ENCODE results near the gene PAPOLG.
"Not testable (repeated sequence)": the region's sequence is repeated elsewhere in the genome, so short reads cannot be mapped to it uniquely, and the experiment has no call there.

The PAPOLG gene

DNA sequence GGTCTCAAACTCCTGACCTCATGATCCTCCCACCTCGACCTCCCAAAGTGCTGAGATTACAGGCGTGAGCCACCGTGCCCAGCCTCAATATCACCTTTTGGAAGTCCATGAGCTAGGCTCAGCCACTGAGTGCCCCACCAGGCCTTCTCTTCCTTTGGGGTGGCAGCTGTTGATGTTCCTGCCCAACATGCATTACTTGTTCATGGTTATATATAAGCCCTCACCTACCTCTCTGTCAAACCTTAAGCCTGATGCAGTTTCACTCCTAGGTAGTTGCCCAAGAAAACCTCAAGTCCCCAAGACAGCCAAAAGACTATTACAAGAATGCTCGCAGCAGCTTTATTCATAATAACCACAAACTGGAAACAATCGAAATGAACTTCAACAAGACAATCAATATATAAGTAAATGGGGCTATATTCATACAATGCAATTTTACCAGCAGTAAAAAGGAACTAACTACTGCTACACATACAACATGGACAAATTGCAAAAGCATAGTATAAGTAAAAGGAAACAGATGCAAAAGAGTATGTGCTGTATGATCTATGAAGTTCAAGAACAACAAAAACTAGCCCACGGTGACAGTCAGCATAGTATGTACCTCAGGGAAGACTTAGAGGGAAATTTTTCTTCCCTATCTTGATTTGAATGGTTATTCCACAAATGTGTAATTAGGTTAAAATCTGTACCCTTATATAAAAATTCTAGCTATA is 65.7 kb downstream of the PAPOLG start:
- no peak for DNase-seq (ENCODE audit: low read depth in 2 of 2, low spot score in 1 of 2)

DNA sequence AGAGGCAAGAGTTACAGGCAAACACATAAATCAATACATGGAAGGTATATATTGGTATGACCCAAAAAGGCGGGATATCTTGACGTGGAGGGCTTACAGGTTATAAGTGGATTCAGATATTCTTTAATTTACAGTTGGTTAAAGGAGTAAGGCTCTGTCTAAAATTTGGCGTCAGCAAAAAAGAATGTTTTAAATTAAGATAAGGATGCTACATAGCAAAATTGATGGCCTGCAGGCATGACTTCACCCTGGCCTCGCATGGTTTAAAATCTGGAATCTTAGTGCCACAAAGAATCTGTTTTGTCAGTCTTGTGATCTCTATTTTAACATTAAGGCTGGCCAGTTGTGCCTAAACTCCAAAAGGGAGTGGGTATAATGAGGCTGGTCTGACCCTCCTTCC is 66.9 kb downstream of the PAPOLG start:
- no peak for DNase-seq (ENCODE audit: low read depth in 2 of 2, low spot score in 1 of 2)

DNA sequence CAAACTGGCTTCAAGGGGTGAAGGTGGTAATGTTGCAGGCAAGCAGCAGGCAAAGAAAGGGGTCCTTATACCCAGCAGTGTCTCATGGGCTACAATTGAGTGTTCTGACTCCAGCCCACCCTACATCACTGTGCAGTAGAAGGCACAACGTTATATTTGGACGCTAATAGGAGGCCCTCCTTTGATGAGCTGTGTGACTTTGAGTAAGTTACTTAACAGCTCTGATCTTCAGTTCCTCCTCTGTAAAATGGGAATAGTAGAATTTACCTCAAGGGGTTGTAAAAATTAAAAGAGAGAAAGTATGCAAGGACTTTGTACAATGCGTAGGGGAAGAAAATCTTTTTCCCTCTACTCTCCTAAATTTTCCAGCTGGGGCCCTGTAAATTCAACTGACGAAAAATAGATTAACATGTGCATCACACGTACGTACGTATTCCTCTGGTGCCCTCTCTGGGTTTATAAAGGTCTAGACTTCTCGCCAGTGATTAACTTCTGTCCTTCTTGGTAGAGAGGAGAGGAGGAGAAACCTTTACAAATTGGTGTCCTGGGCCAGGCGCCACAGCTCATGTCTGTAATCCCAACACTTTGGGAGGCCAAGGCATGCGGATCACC is 67.7 kb downstream of the PAPOLG start:
- no peak for DNase-seq (ENCODE audit: low read depth in 2 of 2, low spot score in 1 of 2)

DNA sequence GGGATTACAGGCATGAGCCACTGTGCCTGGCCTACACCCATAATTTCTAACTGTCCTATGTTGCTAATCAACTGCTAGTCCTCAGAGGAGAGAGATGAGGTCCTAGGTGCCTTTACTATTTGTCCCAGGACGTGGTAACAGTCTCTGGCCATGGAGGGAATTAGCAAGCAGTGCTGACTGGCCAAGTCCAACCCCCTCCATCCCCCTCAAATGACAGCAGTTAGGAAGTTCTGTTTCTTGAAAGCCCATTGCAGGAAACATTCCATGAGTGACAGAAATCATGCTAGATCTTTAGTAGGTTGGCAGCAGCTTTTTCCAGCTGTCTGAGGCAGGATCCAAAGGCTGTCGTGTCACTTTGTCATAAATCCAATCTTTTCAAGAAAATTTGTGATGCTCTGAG is 69.6 kb downstream of the PAPOLG start:
- no peak for DNase-seq (ENCODE audit: low read depth in 2 of 2, low spot score in 1 of 2)

DNA sequence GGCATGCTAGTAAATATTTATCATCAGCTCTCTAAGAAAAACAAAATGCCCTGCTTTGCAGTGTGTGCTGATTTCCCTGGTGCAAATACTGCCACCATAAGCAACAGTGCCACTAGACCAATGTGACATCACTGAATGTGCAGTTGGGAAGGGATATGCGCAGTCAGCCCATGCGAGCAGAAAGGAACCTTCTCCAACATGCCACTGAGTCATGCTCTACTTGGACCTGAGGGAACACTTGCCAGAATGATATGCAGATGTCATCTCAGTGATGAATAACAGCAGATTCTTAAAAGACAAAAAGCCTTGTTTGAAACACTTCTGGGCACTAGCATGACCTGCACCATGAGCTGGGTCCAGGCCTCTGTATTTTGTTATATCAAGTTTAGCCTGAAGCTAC is 70.0 kb downstream of the PAPOLG start:
- no peak for DNase-seq (ENCODE audit: low read depth in 2 of 2, low spot score in 1 of 2)

DNA sequence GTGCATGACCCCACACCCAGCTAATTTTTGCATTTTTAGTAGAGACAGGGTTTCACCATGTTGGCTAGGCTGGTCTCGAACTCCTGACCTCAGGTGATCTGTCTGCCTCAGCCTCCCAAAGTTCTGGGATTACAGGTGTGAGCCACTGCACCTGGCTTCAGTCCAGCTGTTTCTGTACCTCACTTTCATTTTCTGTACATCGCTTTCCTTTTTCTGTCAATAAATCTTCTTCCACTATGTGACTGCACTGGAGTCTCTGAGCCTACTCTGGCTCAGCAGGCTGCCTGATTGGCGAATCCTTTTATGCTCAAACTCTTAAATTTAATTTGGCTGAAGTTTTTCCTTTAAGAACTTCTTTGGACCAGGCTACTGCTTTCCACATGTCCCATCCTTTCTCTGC is 70.8 kb downstream of the PAPOLG start:
- not testable (repeated sequence) for DNase-seq (ENCODE audit: low read depth in 2 of 2, low spot score in 1 of 2)

DNA sequence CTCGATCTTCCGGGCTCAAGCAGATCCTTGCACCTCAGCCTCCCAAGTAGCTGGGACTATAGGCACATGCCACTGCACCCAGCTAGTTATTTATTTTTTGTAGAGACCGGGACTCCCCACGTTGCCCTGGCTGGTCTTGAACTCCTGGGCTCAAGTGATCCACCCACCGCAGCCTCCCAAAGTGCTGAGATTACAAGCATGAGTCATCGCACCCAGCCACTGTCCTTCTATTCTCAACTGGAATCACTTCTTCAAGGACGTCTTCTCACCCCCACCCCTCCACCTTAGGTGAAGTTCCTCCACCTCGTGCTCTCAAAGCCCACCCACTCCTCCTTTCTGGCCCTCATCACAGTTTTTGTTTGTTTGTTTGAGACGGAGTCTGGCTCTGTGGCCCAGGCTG is 71.3 kb downstream of the PAPOLG start:
- DNase-seq (ENCODE audit: low read depth in 2 of 2, low spot score in 1 of 2) = no peak

DNA sequence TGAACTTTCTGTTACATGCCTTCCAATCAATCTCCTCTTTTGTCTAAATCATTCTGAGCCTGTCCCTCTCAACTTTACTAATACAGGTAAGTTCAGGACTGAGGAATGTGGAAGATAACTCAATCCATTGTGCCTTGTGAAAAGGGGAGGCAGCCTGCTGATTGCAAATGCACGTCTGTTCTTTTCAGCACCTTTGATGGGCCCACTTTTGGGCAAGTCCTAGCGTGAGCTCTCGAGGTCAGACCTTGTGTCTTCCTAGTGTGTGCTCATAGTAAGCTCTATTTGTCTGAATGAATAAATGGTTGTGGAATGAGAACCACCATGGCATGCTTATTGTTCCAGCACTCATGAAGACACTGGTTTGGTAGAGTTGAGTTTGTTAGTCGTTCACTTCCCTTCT is 74.9 kb downstream of the PAPOLG start:
- no peak for DNase-seq (ENCODE audit: low read depth in 2 of 2, low spot score in 1 of 2)

DNA sequence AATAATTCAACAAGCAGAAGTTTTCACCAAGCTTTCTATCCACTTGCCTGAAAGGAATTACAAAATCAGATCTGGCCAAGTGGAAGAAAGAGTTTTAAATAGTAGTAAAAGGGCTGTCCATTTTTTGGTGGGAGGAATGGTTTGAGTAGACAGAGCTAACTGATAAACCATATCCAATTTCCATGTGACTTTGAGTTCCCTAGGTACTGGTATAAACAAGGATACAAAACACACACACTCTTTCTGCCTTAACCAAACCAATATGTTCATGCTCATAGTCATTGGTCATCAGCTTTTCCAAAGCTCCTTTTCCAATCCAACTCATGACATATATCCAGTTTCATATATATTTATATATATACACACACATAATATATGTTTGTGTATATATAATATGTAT is 75.9 kb downstream of the PAPOLG start:
- DNase-seq (ENCODE audit: low read depth in 2 of 2, low spot score in 1 of 2) = no peak

DNA sequence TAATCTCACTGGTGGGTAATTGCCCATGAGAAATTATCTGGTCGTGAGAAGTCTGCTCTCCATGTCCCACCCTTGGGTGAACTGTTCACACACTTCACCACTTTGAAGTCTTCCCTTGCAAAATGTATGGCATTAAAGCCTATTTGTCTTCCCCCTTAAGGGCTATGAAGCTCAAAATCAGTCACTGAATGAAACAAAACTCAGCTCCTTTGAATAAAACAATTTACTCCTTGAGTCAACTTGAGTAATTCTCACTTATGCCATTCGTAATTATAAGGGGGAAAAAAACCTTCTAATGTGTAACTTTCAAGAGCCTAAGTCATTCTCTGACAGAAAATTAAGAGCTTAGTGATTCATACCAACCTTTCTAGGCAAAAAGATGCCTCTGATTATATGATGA is 76.6 kb downstream of the PAPOLG start:
- no peak for DNase-seq (ENCODE audit: low read depth in 2 of 2, low spot score in 1 of 2)

DNA sequence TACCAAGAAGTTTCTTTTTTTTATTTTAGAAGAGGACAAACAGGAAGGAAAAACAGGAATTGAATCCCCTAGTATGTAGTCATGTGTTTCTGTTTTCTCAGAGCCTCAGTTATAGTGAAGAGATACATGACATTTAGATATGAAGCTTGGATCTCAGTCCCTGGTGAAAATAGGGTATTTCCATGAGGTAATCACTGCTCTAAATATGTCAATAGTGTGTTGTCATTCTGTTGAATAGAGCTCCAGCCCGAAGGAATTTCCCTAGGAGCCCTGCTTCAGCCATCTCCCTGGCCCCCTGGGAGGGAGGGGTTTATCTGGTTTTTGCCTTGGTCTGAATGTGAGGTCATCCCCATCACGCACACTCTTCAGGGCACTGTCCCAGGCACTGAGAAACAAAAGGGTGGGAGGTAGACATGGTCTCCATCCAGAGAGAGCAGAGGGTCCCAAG is 78.2 kb downstream of the PAPOLG start:
- DNase-seq (ENCODE audit: low read depth in 2 of 2, low spot score in 1 of 2) = no peak

DNA sequence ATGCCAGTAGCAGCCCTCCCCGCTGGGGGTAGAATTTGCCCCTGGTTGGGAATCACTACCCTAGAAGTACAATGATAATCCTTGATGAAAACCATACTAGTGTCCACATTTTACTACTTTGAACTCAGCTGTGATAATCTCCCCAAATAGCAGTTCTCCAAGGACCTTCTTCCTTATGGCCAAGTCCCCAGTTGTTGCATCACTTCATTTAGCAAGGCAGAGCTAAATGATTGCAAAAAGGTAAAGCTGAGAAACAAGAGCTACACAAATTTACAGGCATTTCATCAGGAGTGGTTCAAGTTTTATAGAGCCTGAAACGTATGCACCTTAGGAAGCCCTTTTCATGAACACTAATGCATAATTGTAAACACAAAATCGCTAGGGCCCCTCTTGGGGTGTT is 80.4 kb downstream of the PAPOLG start:
- no peak for DNase-seq (ENCODE audit: low read depth in 2 of 2, low spot score in 1 of 2)

DNA sequence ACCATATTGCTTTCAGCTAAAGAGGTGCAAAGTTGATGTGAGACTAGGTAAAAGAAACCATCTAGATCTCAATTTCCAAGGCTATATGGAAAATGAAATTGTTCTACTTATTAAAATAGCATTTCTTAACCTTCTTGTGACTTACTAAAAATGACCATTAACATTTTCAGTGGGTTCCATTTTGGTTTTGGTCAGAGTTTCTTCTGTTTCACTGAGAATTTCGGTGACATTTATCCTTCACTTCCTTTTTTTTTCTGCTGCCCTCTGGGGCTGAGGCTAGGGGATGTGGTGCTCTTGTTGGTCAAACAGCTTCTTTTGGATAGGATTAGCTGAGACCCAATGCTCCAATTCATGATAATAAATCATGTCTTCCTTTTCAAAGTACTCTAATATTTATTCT is 81.1 kb downstream of the PAPOLG start:
- no peak for DNase-seq (ENCODE audit: low read depth in 2 of 2, low spot score in 1 of 2)

DNA sequence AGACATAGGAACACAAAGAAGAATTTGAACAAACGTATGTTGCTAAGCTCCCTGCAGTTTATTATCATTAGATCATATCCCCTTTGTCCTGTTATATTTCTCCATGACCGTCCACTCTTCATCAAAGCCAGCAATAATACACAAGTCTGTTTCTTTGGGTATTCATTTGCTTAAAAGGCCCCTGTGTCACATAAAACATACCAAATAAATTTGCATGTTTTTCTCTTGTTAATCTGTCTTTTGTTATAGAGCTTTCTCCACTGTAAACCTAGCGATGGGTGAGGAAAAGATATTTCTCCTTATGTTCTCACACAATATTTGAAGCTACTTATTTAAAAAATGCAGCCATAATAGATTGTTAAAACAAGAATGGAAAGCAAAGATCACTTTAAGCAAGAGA is 82.4 kb downstream of the PAPOLG start:
- no peak for DNase-seq (ENCODE audit: low read depth in 2 of 2, low spot score in 1 of 2)

DNA sequence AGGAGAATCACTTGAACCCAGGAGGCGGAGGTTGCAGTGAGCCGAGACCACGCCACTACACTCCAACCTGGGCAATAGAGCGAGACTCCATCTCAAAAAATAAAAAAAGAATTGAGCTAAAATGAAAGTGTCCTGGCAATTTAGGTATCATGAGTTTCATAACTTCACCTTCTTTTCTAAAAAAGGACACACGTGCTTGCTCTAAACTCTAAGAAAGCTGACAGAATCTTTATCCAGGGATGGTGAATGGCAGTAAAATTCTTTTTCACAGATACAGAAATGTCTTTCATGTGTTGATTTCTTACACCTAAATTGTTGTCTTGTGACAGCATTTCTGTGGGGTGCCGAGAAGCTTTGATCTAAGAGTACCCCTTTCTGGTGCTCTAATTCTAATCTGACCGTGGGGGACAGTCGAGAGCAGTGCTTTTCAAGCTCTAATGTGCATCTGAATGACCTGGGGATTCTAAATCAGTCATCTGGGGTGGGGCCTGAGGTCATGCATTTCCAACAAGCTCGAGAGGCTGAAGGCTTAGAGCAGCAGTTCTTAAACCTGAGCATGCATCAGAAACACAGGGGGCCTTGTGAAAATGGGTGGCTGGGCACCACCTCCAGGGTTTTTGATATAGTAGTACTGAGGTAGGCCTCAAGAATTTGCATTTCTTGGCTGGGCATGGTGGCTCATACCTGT is 83.2 kb downstream of the PAPOLG start:
- DNase-seq (ENCODE audit: low read depth in 2 of 2, low spot score in 1 of 2) = no peak

DNA sequence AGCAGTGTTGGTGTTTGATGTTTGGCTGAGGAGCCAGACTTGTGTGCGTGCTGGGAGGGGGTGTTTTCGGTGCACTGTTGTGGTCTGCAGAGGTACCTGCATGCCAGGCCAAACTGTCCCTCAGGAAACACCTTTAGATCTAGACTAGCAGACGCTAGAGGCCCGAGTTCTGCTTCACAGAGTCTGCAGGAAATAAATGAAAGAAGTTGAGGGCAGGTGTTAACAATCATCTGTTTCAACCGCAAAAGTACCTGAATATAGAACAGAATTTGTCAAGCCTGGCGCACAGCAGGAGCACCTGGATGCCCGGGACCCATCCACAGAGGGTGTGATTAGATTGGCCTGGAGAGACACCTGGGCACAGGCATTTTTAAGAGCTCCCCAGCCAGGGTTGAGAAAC is 84.8 kb downstream of the PAPOLG start:
- DNase-seq (ENCODE audit: low read depth in 2 of 2, low spot score in 1 of 2) = no peak

DNA sequence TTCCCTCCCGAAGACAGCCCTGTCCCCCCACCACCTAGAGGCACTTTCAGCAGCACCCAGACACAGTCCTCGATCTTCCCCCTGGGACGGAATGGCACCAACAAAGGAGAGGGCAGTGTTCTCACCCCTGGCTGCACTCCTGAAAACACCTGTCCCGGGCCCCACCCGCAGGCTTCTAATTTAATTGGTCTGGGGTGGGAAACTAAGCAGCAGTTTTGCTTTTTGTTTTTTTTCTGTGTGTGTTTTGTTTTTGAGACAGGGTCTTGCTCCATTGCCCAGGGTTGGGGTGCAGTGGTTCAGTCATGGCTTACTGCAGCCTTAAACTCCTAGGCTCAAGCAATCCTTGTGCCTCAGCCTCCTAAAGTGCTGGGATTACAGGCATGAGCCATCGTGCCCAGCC is 86.9 kb downstream of the PAPOLG start:
- DNase-seq (ENCODE audit: low read depth in 2 of 2, low spot score in 1 of 2) = no peak

DNA sequence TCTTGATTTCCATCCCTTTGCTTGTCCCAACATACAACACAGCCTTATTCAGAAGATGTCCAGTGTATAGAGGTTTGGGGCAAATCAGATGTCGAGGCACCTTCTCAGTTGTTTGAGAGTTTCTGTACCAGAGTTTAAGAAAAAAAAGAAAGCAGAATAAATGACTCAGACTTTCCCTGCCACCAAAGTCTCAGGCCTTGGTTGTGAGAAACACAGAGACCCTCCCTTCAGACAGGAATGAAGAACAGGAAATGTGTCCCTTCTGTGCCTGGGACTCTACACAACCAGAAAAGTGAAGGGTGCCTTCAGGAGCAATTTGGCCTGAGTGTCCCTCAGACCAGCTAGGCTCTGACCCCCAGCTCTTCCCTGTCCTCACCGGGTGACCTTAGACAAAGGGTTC is 88.0 kb downstream of the PAPOLG start:
- no peak for DNase-seq (ENCODE audit: low read depth in 2 of 2, low spot score in 1 of 2)

DNA sequence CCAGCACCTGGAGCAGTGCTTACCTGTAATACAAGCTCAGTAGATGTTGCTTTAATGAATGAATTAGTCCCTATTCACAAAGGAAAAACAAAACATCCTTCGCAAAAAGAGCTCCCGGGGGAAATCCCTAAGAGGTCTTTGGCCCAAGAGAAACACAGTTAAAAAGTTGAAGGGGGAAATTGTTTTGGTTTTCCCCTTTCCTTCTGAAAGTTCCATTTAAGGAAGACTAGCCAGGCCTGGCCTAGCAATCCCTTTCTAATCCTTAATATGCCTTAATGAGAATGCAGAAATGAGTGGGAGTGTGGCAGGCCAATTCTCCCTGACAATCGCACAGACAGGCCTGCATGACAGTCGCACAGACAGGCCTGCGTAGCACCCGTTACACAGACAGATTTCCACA is 91.8 kb downstream of the PAPOLG start:
- DNase-seq (ENCODE audit: low read depth in 2 of 2, low spot score in 1 of 2) = no peak
